ENCODE data around the gene IFNA21.
A peak's percentile ranks its signal among the peaks of the same experiment; 100 is the strongest.
"Not testable (repeated sequence)": the region's sequence is repeated elsewhere in the genome, so short reads cannot be mapped to it uniquely, and the experiment has no call there.

Gene IFNA21

GRCh38 chr9:21171351-21171750 lies 4.9 kb upstream of the IFNA21 start:
- DNase-seq (ENCODE audit: insufficient read length, low spot score) (no peak), FAIRE-seq (no peak)

DNA sequence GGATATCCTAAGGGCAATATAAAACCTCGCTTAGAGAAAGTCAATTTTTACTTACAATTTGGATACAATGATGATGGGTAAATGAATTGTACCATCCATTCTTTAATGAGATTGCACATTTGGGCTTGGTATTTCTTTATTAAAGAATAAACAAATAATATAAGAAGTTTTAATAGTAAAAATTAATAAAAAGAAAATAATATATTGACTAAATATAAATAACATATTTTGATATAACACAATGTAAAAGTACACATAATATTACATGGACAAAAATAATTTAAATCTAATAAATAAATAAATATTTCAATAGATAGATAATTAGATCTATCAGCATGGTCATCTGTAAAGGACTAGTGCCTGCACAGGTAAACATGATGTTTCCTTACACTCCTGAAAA lies 944 bp downstream of the IFNA21 start:
- no peak for TF ChIP-seq POLR2A (IDR thresholded peaks at IDR 0.05; ENCODE audit: low read depth, low read length)
- DNase-seq (ENCODE audit: insufficient read length, low spot score) (no peak), FAIRE-seq (no peak)

More at GRCh38 chr9:21171351-21171750, 4.9 kb upstream of the IFNA21 start:
- no peak for TF ChIP-seq POLR2A (IDR thresholded peaks at IDR 0.05; ENCODE audit: low read depth, low read length)

DNA sequence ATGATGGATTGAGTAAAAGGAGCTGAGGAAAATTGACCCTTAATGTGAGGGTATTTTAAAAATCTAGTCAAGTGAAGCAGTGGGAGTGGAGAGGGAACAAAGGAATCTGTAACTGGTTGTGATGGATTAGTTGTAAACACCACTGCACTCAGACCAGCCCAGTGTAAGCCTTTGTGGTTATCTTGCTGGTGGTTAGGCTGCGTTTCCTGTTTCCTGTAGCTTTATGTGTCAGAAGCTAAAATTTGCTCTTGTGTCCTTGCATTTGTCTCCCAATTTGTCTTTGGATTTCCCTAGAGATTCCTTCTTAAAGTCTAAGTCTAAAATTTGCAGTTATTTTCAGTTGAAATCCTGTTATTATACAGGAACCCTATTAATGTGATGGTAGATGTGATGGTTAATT lies 6.3 kb downstream of the IFNA21 start:
- TF ChIP-seq POLR2A (IDR thresholded peaks at IDR 0.05; ENCODE audit: low read depth, low read length): no peak
- DNase-seq (ENCODE audit: insufficient read length, low spot score): no peak
- FAIRE-seq: peak; percentile 71

- TF ChIP-seq POLR2A (IDR thresholded peaks at IDR 0.05; ENCODE audit: low read depth, low read length): no peak
- FAIRE-seq (peak; percentile 33), DNase-seq (ENCODE audit: insufficient read length, low spot score) (no peak)
These were observed 11.0 kb downstream of the IFNA21 start for GRCh38 chr9:21155501-21155900.

DNA sequence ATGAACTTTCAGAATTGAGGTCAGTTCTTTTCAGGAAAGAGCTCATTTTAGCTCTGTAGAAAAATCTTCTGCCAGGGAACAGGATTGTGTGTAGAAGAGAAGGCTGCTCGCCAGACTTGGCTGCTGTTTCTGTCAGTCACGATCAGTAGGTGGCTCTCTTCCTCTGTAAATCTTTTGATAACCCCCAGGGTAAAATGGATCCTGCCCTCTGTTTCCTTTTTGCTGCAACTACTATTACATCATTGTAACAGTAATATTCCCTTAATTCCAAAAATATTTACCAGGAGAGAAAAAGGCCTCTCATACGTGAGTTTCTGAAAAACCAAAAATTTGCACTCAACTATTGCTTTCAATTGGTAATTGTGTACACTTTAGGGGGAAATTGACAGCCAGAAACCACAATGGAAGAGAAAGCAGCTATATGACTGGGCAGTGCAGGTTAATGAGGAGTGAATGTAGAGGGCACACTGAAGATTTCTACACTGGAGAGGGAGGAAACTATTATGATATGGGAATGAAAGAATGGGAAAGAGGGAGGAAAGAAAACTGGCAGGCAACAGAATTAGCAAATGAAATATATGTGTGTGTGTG lies 12.3 kb downstream of the IFNA21 start:
- DNase-seq (ENCODE audit: insufficient read length, low spot score) (peak; percentile 12), FAIRE-seq (peak; percentile 91)

DNA sequence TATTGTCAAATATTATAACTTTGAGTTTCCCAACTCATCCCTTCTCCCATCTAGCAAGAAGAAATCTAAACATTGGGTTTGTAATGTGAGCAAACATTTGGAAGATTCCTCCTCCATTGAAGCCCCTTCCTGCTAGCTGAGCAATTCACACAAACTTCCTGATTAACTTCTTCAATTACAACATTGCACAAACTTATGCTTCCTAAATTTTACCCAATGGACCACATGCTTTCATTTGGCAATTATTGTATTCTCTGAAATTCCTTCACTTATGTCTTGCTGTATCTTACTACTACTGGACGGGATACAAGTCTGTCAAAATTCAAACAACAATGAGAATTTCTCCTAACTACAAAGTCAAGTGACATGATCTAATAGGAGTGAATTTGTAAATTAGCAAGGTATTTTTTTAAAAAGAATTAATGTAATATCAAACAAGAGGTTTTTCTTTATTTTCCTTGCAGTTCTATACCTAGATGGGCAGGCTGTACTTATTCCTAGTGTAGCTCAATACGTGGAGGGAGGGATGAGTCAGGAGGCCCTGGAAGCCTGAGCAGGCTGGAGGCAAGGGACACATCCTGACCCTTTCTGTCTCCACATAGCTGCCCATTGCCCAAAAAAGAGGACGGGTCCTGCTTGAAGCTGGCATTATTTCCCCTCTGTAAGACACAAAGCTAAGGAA lies 13.0 kb downstream of the IFNA21 start:
- TF ChIP-seq POLR2A (IDR thresholded peaks at IDR 0.05; ENCODE audit: low read depth, low read length): no peak
- FAIRE-seq (peak; percentile 15), DNase-seq (ENCODE audit: insufficient read length, low spot score) (no peak)

More for the DNA sequence above, 12.3 kb downstream of the IFNA21 start:
- no peak for TF ChIP-seq POLR2A (IDR thresholded peaks at IDR 0.05; ENCODE audit: low read depth, low read length)

DNA sequence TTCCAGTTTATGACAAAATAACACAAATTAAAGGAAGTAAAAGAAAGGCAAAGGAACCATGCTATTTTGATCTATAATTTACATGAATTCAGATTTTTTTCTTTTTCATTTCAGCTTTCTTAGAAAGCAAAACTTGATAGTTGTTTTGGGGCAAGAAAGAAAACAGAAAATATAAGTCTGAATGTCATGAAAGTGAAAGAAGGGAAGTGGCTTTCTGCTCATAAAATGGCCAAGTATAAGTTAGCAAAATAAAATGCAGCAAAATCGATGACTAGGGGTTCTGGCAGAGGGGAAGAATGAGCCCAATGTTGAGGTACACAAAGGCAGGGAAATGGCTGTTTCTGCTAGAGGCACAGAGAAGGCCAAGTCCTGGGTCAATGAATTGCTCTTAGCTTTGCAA lies 21.9 kb downstream of the IFNA21 start:
- FAIRE-seq: no peak
- no peak for DNase-seq (ENCODE audit: insufficient read length, low spot score)
- TF ChIP-seq POLR2A (IDR thresholded peaks at IDR 0.05; ENCODE audit: low read depth, low read length): no peak

- no peak for DNase-seq (ENCODE audit: insufficient read length, low spot score)
- FAIRE-seq: peak; percentile 53
- no peak for TF ChIP-seq POLR2A (IDR thresholded peaks at IDR 0.05; ENCODE audit: low read depth, low read length)
These were observed 25.0 kb downstream of the IFNA21 start, which contains the start of gene IFNW1 for GRCh38 chr9:21141427-21141882. TSS of gene IFNW1 (minus strand) at chr9:21141832. CDS start at chr9:21141570, 262 bp downstream.

DNA sequence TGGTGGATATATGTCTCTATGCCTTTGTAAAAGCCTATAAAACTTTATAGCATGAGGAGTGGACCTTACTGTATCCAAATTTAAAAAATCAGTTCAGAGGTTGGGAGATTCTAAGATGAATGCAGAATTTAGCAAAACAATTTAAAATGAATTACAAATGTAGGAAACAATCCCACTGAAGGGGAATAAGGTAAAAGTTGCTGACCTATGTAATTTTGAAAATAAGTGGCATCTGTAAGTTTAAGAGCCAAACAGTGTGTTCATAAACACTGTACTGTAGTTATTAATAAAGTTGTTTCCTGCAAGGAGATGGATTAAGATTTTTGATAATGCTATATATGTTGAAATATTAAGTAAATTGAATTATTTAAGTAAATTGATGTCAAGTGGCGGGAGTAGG lies 29.4 kb downstream of the IFNA21 start:
- DNase-seq (ENCODE audit: insufficient read length, low spot score) (no peak), FAIRE-seq (no peak)
- no peak for TF ChIP-seq POLR2A (IDR thresholded peaks at IDR 0.05; ENCODE audit: low read depth, low read length)

- DNase-seq (ENCODE audit: insufficient read length, low spot score) (no peak), FAIRE-seq (no peak)
These were observed 30.7 kb downstream of the IFNA21 start for GRCh38 chr9:21135736-21136135.

GRCh38 chr9:21128186-21128585 lies 38.3 kb downstream of the IFNA21 start:
- DNase-seq (ENCODE audit: insufficient read length, low spot score); FAIRE-seq: not testable (repeated sequence)

More at GRCh38 chr9:21135736-21136135, 30.7 kb downstream of the IFNA21 start:
- TF ChIP-seq POLR2A (IDR thresholded peaks at IDR 0.05; ENCODE audit: low read depth, low read length): no peak

DNA sequence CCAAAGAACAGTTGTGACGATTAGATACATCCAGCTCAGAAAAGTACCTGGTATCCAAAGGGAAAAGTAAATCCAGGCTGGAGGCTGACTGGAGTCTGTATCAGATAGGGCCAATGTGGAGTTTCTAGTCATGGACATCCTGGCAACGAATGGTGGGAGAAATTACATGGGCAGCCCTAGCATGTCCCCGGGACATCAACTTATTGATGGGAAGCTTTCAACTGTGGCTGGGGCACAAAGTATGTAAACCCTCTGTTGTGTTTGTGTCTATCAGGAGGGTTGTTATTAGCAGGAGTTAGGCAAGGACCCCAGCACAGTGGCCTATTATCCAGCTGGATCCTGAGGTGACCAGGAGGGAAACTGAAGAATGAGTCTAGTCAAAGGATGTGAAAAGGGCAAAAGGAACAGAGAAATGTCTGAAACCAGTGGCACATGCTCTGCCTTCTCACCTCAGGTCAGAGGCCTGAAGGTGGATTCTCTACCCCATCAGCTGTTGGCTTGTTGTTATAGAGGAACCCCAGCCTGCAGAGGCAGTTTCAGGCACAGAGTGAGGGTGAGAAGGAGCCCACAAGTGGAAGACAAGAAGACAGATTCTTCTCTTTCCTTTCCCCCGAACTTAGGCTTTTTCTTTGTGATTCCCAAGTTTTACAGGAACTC lies 44.7 kb downstream of the IFNA21 start:
- TF ChIP-seq POLR2A (IDR thresholded peaks at IDR 0.05; ENCODE audit: low read depth, low read length): no peak
- no peak for DNase-seq (ENCODE audit: insufficient read length, low spot score)
- FAIRE-seq: no peak

GRCh38 chr9:21121079-21121478 lies 45.4 kb downstream of the IFNA21 start:
- no peak for FAIRE-seq

DNA sequence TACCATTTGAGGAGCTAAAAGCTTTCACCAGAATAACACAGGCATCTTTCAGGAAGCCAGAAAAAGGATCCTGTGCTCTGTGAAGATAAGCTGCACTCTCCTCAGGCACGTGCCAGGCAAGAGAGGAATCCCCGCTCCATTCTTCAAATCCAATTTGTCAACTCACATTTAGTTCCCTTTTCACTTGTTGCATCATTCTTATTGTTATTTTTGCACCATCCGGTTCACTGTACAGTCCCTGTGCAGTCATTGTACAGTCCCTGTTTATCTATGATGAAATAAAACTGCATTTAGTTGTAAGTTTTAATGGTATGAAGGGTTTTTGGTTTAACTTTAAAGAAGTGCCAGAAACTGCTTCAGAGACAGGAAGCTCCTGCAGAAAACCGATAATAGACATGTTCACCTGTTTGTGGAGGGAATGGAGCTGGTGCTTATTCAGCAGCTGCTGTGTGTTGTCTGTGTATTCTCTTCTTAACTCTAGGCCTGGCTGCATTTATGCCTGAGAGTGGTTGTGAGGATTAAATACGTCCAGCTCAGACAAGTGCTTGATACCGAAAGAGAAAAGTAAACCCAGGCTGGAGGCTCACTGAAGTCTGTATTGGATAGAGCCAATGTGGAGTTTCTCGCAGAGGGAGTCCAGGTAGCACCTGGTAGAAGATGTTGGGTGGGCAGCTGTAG lies 47.2 kb downstream of the IFNA21 start:
- no peak for TF ChIP-seq POLR2A (IDR thresholded peaks at IDR 0.05; ENCODE audit: low read depth, low read length)
- FAIRE-seq: no peak
- DNase-seq (ENCODE audit: insufficient read length, low spot score): no peak

More at GRCh38 chr9:21121079-21121478, 45.4 kb downstream of the IFNA21 start:
- no peak for TF ChIP-seq POLR2A (IDR thresholded peaks at IDR 0.05; ENCODE audit: low read depth, low read length)
- DNase-seq (ENCODE audit: insufficient read length, low spot score): no peak
